ENCODE results near the gene MCF2L2.

DNA sequence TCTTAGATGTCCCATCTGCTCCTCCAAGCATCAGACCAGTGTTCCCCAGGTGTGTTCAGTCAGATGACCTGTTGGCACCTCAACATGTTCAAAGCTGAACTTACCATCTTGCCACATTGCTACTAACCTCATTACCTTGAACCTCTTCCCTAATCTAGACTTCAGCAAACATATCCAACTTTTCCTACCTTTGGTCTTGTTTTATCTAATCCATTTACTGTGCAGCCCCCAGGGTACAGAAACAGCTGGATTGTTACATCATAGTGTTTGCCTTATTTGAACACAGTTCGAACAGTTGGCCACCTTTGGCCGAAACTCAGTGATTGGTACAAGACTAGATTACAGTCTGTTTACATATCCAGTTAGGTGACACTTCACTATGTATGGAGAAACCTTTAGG lies 36.1 kb upstream of the MCF2L2 start:
- TF ChIP-seq POLR2A (IDR thresholded peaks at IDR 0.05; ENCODE audit: low read depth, low read length): no peak
- TF ChIP-seq, protein P1, sequence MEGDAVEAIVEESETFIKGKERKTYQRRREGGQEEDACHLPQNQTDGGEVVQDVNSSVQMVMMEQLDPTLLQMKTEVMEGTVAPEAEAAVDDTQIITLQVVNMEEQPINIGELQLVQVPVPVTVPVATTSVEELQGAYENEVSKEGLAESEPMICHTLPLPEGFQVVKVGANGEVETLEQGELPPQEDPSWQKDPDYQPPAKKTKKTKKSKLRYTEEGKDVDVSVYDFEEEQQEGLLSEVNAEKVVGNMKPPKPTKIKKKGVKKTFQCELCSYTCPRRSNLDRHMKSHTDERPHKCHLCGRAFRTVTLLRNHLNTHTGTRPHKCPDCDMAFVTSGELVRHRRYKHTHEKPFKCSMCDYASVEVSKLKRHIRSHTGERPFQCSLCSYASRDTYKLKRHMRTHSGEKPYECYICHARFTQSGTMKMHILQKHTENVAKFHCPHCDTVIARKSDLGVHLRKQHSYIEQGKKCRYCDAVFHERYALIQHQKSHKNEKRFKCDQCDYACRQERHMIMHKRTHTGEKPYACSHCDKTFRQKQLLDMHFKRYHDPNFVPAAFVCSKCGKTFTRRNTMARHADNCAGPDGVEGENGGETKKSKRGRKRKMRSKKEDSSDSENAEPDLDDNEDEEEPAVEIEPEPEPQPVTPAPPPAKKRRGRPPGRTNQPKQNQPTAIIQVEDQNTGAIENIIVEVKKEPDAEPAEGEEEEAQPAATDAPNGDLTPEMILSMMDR (IDR thresholded peaks at IDR 0.05; ENCODE audit: extremely low read depth in 1 of 2, insufficient read depth in 1 of 2, low read depth in 1 of 2, low read length in 2 of 2): no peak
- TF ChIP-seq EZH2 (IDR thresholded peaks at IDR 0.05; ENCODE audit: borderline replicate concordance, low read depth, low read length, severe bottlenecking): no peak
